Skin of body (tissue), 2 donors: ENCODE data around the gene DAO. TPM values are rescaled to one million over a fixed set of nuclear protein-coding genes. Genes with fewer than 3 reads are reported as not detected.
"Not testable (repeated sequence)": the region's sequence is repeated elsewhere in the genome, so short reads cannot be mapped to it uniquely, and the experiment has no call there.

Experiments
- DNase-seq: peaks from one replicate; lab custom pipeline; 2025; lab: John Stamatoyannopoulos, UW
- total RNA-seq: library from RNA; depleted of rRNA; stranded (reverse); fragments of >200 nt; gene quantifications from one replicate; pipeline ENCODE4 v1.2.3, GENCODE V29; 2014

Gene DAO
- total RNA-seq, 1 donor from 2014 or later: not detected

DNA sequence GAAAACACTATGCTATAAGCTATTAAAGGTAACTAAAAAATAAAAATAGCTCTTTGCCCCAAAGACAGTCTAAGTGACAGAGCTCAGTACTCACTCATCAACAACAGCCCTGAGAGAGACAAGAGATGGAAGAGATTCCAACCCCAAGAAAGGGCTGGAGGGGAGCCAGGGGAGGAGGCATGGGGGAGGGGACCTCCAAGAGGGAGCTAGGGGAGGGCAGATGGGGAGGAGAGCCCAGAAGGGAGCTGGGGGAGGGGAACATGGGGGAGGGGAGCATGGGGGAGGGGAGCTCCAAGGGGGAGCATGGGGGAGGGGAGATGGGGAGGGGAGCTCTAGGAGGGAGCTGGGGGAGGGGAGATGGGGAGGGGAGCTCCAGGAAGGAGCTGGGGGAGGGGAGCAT lies 30.2 kb upstream of the DAO start:
- DNase-seq: no peak

DNA sequence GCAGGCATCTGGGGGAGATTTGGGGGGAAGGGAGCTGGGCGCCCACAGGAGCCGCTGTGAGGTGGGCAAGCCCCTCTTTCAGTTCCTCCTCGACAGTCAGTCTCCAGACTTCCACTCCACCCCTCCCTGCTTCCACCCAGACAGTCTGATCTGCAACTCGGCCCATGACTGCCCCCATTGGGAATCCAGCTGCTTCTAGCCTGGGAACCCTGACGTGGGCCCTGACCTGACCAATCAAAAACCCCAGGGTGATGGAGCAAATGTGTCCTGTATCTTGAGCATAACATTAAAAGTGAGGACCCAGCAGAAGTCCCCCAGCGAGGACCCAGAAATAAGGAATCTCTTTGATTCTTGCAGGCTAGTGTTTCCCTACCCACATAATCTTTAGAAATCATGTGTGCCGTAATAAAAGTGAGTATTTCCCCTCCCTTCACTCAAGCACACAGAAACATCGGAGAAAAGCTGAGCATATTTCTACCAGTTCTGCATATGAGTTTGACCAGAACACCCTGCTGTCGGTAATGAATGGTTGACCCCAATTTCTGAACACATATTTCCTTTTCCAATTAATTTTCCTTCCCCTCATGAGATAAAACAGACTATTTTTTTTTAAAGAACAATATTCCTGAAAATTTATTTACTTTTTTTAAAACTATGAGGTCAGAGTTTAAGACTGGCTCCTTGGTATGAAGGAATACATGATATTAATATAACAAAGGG lies 28.9 kb upstream of the DAO start:
- no peak for DNase-seq

DNA sequence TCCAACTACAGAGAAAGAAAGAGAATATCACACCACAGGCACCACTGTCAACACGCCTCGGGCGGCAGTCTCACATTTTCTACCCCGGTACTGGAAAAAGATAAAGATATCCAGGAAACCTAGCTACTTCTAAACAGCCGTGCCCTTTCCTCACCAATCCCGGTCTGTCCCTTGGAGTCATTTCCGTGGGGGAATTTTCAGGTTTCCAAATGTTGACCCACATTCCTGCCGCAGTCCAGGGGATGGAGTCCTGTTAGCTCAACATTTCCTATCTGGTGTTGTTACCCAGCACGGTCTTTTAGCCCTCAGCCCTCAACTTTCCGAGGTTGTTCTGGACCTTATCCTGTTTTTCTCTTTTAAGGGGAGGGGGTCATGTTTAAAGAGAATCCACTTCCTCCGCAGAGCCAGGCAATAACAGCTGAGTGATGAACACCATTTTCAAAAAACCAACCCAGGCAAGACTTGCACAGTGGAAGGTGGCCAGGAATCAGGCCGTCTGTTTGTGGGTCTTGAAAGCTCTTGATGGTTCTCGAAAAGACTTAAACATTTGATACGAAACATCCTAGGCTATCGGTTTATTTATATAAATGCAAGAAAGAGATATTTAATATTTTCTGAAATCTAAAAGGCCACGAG lies 27.1 kb upstream of the DAO start:
- DNase-seq: no peak

DNA sequence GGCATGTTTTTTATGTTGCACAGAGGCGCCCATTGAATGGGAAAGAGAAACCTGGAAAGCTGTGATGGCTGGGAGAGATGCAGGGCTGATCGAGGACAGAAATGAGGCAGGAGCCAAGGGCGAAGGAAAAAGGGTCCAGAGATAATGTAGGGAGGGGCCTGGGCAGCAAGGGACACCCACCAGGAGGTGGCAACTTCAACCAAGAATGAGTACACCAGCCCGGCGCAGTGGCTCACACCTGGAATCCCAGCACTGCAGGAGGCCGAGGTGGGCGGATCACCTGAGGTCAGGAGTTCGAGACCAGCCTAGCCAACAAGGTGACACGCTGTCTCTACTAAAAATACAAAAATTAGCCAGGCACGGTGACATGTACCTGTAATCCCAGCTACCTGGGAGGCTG lies 26.5 kb upstream of the DAO start:
- no peak for DNase-seq

DNA sequence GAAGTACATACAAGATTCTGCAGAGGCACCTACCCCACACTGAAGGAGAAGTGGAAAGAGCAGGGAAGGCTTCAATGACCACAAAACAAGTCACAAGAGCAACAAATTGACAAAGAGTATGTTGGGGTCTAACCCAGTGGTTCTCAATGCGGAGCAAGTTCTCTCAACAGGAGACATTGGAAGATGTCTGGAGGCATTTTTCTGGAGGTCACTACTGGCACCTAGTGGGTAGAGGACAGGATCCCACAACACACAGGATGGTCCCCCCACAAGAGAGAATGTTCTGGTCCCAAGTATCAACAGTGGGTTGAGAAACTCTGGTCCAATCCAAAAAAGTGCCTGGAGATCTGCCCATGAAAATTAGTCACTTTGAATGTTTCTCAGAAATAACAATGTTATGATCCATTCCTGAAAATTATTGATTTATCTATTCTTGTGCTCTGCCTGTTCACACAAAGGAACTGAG lies 25.9 kb upstream of the DAO start:
- DNase-seq: no peak

DNA sequence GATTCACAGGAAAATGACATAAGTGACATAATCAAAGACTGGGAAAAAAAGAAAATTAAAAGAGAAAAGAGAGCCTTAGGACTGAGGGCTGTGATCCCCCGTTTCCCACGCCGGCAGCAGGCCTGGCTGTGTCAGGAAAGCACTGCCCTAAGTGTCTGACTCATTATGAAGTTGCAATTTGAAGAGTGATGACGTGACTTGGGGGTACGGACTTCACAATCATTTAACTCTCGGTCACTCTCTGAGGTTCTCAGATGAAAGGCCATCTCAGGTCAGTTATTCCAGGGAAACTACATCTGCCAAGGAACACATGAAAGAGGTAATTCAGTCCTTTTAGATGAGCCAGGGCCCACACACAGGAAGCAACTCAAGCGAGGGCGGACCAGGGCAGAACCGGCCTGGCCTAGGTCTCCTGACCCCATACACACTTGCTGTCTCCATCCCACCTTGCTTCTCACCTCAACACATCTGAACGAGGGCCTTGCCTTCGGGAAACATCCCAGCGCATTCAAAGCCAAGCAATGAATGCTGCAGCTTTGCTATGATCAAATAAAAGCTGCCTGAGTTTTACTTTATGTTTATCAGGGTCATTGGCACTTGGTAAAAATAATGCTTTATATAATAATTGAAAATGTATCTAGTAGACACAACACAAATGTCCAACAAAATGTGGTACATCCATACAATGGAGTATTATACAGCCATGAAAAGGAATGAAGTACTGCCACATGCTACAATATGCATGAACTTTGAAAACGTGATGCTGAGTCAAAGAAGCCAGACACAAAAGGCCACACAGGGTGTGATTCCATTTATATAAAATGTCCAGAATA lies 25.2 kb upstream of the DAO start:
- DNase-seq: no peak

DNA sequence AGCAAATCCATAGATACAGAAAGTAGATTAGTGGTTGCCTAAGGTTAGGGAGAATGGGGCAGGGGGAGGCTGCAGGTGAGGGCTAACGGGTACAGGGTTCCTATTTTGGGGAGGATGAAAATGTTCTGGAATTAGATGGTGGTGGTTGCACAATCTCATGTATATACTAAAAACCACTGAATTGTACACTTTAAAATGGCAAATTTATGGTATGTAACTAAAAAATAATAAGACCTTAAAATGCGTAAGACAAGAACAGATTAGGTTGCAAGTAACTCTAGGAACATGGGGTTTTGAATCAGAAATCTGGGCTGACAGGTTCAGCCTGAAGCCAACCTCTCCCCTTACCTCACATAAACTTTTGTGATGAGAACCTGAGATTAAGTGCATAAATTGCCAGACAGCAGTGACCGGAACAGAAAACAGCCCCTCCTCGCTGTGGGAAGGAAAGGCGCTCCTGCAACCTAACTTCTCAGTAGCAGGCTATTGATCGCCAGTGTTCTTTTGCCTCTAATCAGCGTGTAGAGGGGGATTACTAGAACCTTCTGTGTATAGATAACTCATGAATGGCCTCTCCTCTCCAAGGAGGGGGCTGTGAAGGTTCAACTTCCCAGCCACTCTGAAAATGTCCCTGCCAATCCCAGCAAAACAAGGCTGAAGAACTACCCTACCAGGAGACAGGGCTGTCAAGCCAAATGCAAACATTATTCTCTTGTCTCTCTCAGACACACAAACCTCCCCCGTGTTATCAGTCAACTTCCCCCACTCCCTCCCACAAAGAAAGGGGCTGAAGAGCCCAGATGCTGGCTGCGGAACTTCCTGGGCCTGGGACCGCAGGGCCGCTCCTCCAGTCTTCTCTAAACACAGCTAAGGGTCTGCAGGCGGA lies 24.4 kb upstream of the DAO start:
- DNase-seq: no peak

DNA sequence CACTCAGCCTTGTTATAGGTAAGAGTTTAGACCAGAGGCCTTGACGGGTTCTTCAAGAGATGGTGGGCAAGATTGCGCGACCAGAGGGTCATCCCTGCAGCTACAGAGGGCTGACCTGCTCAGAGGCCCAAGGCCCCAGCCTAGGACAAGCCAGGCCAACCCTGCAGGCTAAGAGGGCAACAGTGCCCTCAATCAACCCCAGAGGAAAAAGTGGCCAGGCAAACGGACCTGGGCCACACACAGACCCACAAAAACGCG lies 23.8 kb upstream of the DAO start:
- DNase-seq: no peak

DNA sequence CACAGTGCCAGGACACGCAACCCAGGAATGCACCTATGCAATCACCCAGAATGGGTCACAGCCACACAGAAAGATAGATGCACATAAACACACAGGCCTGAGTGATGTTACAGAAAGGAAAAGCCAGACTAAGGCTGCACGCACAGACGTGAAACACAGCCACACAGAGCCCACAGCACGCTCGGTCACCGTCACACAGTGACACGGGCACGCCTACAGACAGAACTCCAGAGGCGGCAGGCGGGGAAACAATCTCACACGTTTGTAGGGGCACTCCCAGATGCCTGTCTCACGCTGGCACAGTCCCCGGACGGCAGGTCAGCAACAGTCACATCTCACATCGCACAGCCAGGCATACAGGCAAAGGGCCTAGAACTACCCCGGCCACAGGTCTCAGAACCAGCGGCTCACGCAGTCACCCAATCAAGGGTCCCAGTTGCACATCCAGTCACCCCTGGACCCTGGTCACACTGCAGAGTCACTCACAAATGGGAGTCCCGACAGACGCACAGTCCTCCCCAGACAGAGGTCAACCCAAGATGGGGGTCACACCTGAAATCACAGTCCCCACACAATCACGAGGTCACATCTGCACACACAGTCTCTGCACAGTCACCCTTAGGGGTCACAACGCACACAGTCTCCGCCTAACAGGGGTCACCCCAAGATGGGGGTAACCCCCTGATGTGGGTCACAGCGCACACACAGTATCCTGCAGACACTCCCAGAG lies 23.3 kb upstream of the DAO start:
- no peak for DNase-seq

DNA sequence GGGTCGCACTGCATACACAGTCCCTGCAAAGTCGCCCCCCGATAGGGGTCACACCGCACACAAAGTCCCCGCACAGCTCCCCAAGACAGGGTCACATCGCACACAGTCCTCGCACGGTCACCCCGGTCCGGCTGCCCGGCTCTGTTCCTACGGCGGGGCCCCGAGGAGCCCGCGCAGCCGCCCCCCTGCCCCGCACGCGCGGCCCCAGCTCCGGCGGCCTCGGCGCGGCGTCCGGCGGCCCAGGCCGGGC lies 22.8 kb upstream of the DAO start:
- DNase-seq: no peak

DNA sequence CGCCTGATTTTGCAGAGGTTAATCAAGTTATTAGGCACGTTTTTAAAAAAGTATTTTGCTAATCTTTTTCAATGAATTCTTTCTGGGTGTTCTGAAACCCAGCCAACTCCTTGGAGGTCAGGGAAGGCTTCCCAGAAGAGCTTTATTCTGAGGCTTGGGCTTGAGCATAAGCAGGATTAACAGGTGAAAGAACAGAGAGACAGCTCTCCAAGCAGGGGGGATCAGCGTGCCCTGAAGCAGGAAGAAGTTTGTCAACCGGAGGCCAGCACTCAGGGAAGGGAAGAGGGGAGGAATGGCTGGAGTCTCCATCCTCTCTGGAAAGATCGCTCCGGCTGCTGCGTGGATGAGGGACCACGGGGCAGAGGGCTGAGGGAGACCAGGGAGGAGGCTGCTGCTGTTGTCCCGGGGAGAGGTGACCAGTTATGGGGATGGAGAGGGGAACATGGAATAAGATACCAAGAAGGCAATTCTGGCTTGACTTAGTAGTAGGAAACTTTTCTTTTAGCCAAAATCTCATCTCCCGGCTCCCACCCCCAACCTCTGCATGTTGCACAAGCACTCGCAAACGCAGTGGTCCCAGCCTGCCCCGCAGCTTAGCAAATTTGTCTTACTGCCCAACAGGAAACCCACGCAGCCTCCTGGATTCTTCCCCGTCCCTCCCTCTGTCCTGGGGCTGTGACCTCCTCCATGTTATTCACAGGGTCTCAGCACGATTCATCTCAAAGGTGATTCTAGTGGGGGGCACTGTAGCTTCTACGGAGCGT lies 21.4 kb upstream of the DAO start:
- no peak for DNase-seq

DNA sequence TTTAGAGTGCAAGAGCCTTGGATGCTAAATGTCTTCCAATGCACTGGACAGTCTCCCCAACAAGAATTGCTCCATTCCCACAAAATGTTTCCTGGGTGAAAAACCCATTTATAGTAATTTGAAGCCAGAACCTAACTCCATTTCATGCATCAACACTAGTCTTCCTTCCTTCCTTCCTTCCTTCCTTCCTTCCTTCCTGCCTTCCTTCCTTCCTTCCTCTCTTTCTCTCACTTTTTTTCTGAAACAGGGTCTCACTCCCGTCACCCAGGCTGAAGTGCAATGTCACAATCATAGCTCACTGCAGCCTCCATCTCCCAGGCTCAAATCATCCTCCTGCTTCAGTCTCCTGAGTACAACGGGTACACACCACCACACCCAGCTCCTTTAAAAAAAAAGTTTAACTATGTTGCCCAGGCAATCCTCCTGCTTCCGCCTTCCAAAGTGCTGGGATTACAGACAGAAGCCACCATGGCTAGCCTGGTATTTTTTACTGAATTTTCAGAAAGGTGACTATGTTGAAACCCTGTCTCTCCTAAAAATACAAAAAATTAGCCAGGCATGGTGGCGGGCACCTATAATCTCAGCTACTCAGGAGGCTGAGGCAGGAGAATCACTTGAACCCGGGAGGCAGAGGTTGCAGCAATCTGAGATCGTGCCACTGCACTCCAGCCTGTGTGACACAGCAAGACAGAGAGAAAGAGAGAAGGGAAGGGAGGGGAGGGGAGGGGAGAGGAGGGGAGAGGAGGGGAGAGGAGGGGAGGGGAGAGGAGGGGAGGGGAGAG lies 20.6 kb upstream of the DAO start:
- not testable (repeated sequence) for DNase-seq

DNA sequence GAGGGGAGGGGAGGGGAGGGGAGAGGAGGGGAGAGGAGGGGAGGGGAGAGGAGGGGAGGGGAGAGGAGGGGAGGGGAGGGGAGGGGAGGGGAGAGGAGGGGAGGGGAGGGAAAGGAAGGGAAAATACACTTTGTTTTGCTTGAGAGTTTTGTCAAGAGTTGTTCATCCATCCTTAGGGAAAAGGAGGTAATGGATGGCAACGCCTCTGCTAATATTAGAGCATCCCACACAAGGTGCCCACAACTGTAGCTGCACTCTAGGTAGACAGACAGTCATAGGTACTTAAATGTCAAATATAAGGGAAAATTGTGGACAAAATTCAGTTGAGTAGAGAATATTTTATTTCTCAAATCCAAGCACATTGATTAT lies 20.0 kb upstream of the DAO start:
- no peak for DNase-seq

DNA sequence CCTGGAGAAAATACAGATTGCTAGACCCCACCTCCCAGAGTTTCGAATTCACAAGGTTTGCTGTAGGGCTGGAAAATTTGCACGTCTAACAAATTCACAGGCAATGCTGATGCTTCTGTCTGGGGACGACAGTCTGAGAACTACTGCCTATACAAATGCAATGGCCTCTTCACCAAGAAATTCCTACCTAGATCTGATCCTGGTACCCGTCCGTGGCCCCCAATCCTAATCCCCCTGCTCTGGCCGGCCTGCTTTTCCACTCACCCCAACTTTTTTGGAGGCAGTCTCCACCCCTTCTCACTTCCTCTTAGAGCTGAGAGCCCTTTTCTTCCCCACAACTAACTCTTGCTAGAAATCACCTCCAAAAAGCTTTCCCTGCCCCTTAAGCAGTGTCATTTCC lies 19.4 kb upstream of the DAO start:
- no peak for DNase-seq

DNA sequence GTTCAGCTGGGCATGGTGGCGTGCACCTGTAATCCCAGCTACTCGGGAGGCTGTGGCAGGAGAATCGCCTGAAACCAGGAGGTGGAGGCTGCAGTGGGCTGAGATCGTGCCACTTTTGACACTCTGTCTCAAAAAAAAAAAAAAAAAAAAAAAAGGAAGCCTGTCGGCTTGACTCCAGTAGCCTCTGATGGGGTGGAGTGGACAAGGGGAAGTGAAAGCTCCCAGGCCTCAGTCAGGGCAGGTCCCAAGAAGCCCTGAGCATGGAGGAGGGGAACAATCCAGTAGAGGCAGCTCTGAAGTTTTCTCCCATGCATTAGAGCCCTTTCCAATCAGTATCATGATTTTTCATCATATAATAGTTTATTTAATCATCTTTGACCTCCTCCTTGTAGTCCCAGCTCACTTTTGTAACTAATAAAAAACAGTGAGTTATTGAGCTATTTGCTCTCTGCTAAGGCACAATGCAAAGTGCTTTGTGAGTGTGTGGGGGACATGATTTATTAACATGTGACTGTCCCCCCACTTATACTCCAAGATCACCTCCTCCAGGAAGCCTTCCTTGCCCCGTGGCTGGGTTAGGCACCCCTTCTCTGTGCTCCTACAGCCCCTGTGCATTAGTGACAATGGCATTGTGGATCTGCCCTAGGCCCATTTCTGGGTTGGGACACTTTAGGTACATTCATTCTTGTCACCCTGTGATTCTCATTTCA lies 17.9 kb upstream of the DAO start:
- no peak for DNase-seq

DNA sequence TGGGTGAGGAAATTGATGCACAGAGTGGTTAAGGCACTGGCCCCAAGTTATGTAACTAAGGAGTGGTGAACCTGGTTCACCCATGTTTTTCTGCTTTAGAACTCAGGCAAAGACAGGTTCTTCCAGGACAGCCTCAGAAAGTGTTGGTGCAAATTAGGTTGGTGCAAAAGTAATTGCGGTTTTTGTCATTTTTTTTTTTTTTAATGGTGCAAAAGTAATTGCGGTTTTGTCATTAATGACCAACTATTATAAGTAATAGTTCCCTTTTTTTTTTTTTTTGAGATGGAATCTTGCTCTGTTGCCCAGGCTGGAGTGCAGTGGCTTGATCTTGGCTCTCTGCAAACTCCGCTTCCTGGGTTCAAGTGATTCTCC lies 17.3 kb upstream of the DAO start:
- DNase-seq: no peak

DNA sequence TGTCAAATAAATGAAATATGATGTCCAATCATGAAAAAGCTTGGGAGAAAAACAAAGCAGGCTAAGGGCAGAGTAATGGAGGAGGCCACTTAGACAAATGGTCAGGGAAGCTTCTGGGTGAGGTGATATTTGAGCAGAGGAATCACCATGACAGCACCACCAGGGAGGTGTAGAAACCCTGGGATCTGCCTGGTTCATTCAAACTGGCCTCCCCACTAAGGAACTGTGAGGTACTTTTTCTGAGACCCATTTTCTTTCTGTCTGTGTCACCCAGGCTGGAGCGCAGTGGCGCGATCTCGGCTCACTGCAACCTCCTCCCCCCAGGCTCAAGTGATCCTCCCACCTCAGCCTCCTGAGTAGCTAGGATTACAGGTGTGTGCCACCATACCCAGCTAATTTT lies 14.7 kb upstream of the DAO start:
- no peak for DNase-seq

DNA sequence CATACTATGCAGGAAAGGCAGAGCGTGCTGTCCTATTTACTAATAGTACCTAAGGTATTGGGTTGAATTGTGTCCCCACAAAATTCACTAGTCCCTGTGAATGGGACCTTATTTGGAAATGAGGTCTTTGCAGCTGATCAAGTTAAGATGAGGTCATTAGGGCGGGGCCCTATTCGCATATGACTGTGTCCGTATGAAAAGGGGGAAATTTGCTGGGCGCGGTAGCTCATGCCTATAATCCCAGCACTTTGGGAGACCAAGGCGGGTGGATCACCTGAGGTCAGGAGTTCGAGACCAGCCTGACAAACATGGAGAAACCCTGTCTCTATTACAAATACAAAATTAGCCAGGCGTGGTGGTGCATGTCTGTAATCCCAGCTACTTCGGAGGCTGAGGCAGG lies 13.8 kb upstream of the DAO start:
- DNase-seq: not testable (repeated sequence)

DNA sequence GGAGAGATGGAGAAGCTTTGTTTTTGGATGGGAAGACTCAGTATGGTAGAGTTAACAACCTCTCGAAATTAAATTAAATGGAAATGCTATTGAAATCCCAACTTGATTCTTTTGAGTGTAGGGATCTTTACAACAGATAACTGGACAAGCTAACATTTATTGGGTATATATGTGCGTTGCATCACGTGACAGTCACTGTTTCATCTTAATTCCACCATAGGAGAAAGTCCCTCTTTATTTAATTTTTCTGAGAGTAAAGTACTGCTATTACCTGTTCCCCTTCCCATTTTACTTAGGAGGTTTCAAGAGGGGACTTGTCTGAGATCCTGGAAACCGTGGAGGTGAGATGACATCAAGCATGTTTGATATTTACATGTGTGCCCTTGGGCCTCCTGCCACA lies 11.1 kb upstream of the DAO start:
- no peak for DNase-seq
